NCI-H1092 treated with DMSO at 0.1 percent for 48 hours (cell line): Measurements from ENCODE around the gene NAPB.

Experiments
- DNase-seq: peaks from one replicate; lab custom pipeline; 2025; lab: John Stamatoyannopoulos, UW

The NAPB gene

DNA sequence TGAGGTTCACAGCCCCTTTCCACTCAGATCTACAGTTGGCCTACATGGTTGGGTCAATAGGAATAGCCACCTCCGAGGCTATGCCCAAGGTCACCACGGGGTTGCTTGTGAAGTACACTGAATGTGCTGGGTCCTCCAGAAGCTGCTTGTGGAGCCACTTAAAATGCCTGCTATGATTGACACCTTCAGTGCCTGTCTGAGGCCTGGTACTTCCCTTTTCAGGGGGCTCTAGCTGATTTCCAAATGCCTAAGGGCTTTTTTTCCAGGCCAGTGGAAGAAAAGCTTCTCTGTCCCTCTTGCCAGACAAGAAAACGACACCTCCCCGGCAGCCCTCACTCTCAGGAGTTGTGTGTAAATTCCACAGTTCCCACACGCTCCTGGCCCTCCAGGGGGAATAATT lies 77.0 kb downstream of the NAPB start:
- no peak for DNase-seq

DNA sequence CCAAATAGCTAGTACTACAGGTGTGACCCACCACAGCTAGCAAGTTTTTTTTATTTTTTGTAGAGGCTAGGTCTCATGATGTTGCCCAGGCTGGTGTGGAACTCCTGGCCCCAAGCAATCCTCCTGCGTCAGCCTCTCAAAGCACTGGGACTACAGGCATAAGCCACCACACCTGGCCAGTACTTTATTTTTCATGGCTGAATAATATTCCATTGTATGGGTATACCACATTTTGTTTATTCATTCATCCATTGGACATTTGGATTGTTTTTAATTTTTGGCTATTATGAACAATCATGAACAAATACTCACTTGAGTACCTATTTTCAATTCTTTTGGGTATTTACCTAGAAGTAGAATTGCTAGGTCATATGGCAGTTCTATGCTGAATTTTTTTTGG lies 77.7 kb downstream of the NAPB start:
- DNase-seq, result no peak

- DNase-seq, result no peak
These were observed 80.2 kb downstream of the NAPB start for GRCh38 chr20:23341073-23341472.

DNA sequence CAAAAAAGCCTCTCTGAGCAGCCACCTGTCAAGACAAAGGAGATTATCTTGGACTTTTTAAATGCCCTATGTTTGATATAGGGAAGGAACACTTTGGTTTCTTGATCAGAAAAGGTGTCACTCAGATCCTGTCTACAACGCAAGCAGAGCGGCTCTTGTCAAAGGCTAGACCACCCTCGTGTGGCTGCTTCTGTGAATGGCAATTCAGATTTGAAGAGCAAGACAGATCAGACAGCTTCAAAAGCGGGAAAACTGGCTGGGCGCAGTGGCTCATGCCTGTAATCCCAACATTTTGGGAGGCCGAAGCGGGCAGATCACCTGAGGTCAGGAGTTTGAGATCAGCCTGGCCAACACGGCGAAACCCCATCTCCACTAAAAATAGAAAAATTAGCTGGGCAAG lies 80.8 kb downstream of the NAPB start:
- peak; percentile 49 for DNase-seq

DNA sequence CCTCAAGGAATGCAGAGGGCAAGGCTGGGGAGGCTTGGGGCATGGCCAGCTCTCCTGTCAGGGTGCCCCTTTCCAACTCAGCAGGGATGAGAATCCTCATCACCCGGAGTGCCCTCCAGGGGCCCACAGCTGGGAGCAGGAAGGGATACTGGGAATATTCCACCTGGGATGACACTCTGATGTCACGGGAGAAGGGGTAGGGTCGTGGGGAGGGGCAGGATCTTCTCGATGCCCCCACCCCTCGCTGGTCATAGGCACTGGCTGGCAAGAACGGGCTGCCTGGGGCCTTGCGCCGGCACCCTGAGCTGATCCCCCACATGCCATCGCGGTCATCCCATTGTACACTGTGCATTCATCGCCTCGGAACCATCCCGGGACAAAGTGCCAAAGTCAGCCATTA lies 81.3 kb downstream of the NAPB start:
- DNase-seq, result no peak

DNA sequence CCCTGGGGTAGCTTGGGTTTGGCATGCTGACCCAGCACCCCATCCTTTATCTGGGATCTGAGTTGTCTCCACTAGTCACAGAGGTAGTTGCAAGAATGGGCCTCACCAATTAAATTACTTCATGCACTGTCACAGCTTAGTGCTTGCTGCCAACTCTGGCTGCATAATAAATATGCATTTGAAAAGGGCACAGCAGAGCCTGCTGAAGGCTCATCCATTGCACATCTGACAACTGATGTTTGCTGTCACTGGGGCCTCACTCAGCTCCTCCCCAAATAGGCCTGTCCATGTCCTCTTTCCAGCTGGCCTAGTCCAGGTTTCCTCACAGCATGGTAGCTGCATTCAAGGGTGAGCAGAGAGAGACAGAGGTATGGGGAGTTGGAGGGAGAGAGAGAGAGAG lies 84.0 kb downstream of the NAPB start:
- DNase-seq, result no peak

DNA sequence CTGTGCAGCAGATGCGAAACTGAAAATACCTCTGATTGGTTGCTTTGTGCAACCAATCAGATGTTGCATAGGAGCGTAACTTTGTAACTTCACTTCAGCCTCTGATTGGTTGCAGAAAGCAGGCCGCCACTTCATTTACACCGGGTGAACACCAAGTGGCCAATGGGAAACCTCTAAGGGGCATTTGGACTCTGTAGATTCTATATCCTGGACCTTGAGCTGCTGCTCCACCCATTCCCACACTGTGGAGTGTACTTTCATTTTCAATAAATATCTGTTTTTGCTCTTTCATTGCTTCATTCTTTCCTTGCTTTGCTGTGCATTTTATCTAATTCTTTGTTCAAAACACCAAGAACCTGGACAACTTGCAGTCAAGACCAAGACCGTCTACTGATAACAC lies 84.8 kb downstream of the NAPB start:
- no peak for DNase-seq

DNA sequence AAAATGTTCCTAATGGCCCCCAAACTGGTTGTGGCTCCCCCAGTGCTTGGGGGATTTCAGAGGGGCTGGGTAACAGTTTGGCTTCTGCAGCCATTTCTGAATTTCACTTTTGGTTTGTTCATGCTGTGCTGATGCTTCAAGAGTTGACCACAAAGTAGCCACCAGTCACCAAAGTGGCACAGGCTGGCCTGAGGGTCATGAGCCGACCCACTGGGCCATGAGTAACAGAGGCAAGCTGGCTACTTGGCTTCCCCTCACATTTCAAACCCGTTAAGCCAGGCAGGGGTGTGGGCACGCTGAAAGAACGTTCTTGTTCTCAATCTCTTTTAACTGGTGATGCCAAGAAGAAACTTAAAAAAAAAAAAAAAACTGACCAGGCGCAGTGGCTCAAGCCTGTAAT lies 85.8 kb downstream of the NAPB start:
- DNase-seq, result no peak

GRCh38 chr20:23334111-23334510 lies 87.2 kb downstream of the NAPB start:
- no peak for DNase-seq

GRCh38 chr20:23332467-23332866 lies 88.8 kb downstream of the NAPB start:
- no peak for DNase-seq

GRCh38 chr20:23331450-23332350 lies 89.6 kb downstream of the NAPB start:
- DNase-seq, result no peak

GRCh38 chr20:23327617-23328333 lies 93.5 kb downstream of the NAPB start:
- no peak for DNase-seq

GRCh38 chr20:23326774-23327173 lies 94.5 kb downstream of the NAPB start:
- peak; percentile 9 for DNase-seq

- DNase-seq, result no peak
These were observed 96.2 kb downstream of the NAPB start for GRCh38 chr20:23325107-23325506.
